ENCODE results near the gene CASK. TPM values are rescaled to one million over a fixed set of nuclear protein-coding genes. Genes with fewer than 3 reads are reported as not detected.

CASK gene
- total and polyA plus RNA-seq, 2 experiments from 2014 or later, result 82.9 to 95.7 TPM

GRCh38 chrX:41695426-41695825 is 227.9 kb downstream of the CASK start:
- Histone ChIP-seq H4K20me1 (ENCODE audit: insufficient read depth, poor library complexity, severe bottlenecking) (no peaks in the 10 kb centered on the region), H3K9me3 (ENCODE audit: low read depth) (no peaks in the 10 kb centered on the region), H3K36me3 (replicated peaks; ENCODE audit: insufficient read depth, low read depth) (no peaks in the 10 kb centered on the region), H2AFZ (no peak overlapping the region), H3K9me2 (replicated peaks; ENCODE audit: insufficient read depth) (no peaks in the 10 kb centered on the region), H3K4me3 (no peak overlapping the region), H3K4me1 (ENCODE audit: insufficient read depth) (no peaks in the 10 kb centered on the region), H3K27ac (no peak overlapping the region), H3K27me3 (no peaks in the 10 kb centered on the region), H3K79me2 (no peaks in the 10 kb centered on the region), H3K4me2 (no peak overlapping the region)
- TF ChIP-seq EZH2phosphoT487 (IDR thresholded peaks at IDR 0.05; ENCODE audit: low read depth, severe bottlenecking, unreplicated experiment) (no peak), EZH2 (IDR thresholded peaks at IDR 0.05; ENCODE audit: borderline replicate concordance) (no peak), CTCF (IDR thresholded peaks at IDR 0.05; ENCODE audit: poor library complexity) (no peak)
- no peak for DNase-seq (ENCODE audit: low spot score)
- WGBS (ENCODE audit: low lambda C conversion rate, missing lambda C conversion rate), result 83% methylated on average over 7 of the region's 7 CpGs

- H3K79me2 ChIP-seq, result no peaks in the 10 kb centered on the region
- no peaks in the 10 kb centered on the region for H3K27me3 ChIP-seq
- no peak overlapping the region for H3K4me3 ChIP-seq
- no peak overlapping the region for H3K4me2 ChIP-seq
- DNase-seq (ENCODE audit: low spot score), result no peak
- no peaks in the 10 kb centered on the region for H3K4me1 ChIP-seq (ENCODE audit: insufficient read depth)
- H3K9me2 ChIP-seq (replicated peaks; ENCODE audit: insufficient read depth), result no peaks in the 10 kb centered on the region
- H2AFZ ChIP-seq, result no peak overlapping the region
- H4K20me1 ChIP-seq (ENCODE audit: insufficient read depth, poor library complexity, severe bottlenecking), result no peaks in the 10 kb centered on the region
- TF ChIP-seq EZH2 (IDR thresholded peaks at IDR 0.05; ENCODE audit: borderline replicate concordance) (no peak), EZH2phosphoT487 (IDR thresholded peaks at IDR 0.05; ENCODE audit: low read depth, severe bottlenecking, unreplicated experiment) (no peak), CTCF (IDR thresholded peaks at IDR 0.05; ENCODE audit: poor library complexity) (no peak)
- H3K36me3 ChIP-seq (replicated peaks; ENCODE audit: insufficient read depth, low read depth), result no peaks in the 10 kb centered on the region
- no peaks in the 10 kb centered on the region for H3K9me3 ChIP-seq (ENCODE audit: low read depth)
- no peak overlapping the region for H3K27ac ChIP-seq
- WGBS (ENCODE audit: low lambda C conversion rate, missing lambda C conversion rate), result 84% methylated on average over 3 of the region's 3 CpGs
These were observed 230.3 kb downstream of the CASK start for GRCh38 chrX:41693024-41693423.

- Histone ChIP-seq H3K4me1 (ENCODE audit: insufficient read depth) (no peaks in the 10 kb centered on the region), H3K4me3 (no peak overlapping the region), H3K9me3 (ENCODE audit: low read depth) (no peaks in the 10 kb centered on the region), H3K79me2 (no peaks in the 10 kb centered on the region), H2AFZ (no peak overlapping the region), H4K20me1 (ENCODE audit: insufficient read depth, poor library complexity, severe bottlenecking) (no peaks in the 10 kb centered on the region), H3K4me2 (no peak overlapping the region), H3K27me3 (no peaks in the 10 kb centered on the region), H3K27ac (no peak overlapping the region), H3K9me2 (replicated peaks; ENCODE audit: insufficient read depth) (no peaks in the 10 kb centered on the region), H3K36me3 (replicated peaks; ENCODE audit: insufficient read depth, low read depth) (no peaks in the 10 kb centered on the region)
- WGBS (ENCODE audit: low lambda C conversion rate, missing lambda C conversion rate), result 74% methylated on average over 1 of the region's 1 CpG
- TF ChIP-seq CTCF (IDR thresholded peaks at IDR 0.05; ENCODE audit: poor library complexity) (no peak), EZH2 (IDR thresholded peaks at IDR 0.05; ENCODE audit: borderline replicate concordance) (no peak), EZH2phosphoT487 (IDR thresholded peaks at IDR 0.05; ENCODE audit: low read depth, severe bottlenecking, unreplicated experiment) (no peak)
- DNase-seq (ENCODE audit: low spot score), result no peak
These were observed 231.1 kb downstream of the CASK start for GRCh38 chrX:41692162-41692749.
